GM10248 (cell line): ENCODE data around the gene LAPTM5.

Experiments used
- CTCF ChIA-PET: fragments of 300-600 bp; sonication (Branson Sonifier 250); formaldehyde crosslinking; extraction: SDS; loops from one replicate; lab custom pipeline; 2021; ENCODE audit warnings: antibody characterized with exemption; lab: Yijun Ruan, JAX
- POLR2A ChIA-PET: fragments of 350-650 bp; sonication (Branson Sonifier 250); formaldehyde crosslinking; extraction: SDS; loops from one replicate; lab custom pipeline; 2020; ENCODE audit warnings: antibody characterized with exemption; lab: Yijun Ruan, JAX
- DNase-seq: peaks from one replicate; pipeline ENCODE4 v3.0.0; 2012; ENCODE audit errors: extremely low spot score
- CTCF ChIP-seq: IDR thresholded peaks from 2 replicates; pipeline ENCODE4 v1.5.1; 2012; ENCODE audit warnings: mild to moderate bottlenecking, low read depth; ENCODE audit errors: extremely low read depth, missing control alignments, control extremely low read depth

Gene LAPTM5

GRCh38 chr1:30723331-30723755 lies 34.2 kb downstream of the LAPTM5 start, which contains the start of gene MATN1:
TSS of gene MATN1 (minus strand) at chr1:30723585. CDS start at chr1:30723551, 34 bp downstream.
- POLR2A ChIA-PET = no interaction called here
- DNase-seq = no peak
- CTCF ChIA-PET = interaction anchor here (1.2 to 19.1 kb wide), 2 partner anchors 56 to 79 kb away, joined by 6 to 611 read pairs; no protein-coding TSS in a partner anchor
- TF ChIP-seq CTCF = no peak

- ChIA-PET CTCF (interaction anchor here (3.6 to 19.1 kb wide), 4 partner anchors 7 to 190 kb away, joined by 31 to 611 read pairs (median 71); no protein-coding TSS in a partner anchor), POLR2A (interaction anchor here (1.1 kb wide), 1 partner anchor 8 kb away, joined by 3 read pairs; no protein-coding TSS in a partner anchor)
- TF ChIP-seq CTCF = peak; percentile 4
- no peak for DNase-seq
Measured at GRCh38 chr1:30721812-30722537, 35.6 kb downstream of the LAPTM5 start.

GRCh38 chr1:30721341-30721793 lies 36.2 kb downstream of the LAPTM5 start:
- TF ChIP-seq CTCF = no peak
- ChIA-PET CTCF (interaction anchor here (3.1 to 19.1 kb wide), 8 partner anchors 8 to 197 kb away, joined by 12 to 611 read pairs (median 35); partner anchors contain the start of gene LAPTM5), POLR2A (interaction anchor here (1.1 kb wide), 1 partner anchor 9 kb away, joined by 3 read pairs; no protein-coding TSS in a partner anchor)
- DNase-seq = no peak

- no peak for TF ChIP-seq CTCF
- ChIA-PET CTCF (interaction anchor here (0.7 to 19.1 kb wide), 23 partner anchors 9 to 209 kb away, joined by 3 to 611 read pairs (median 12); partner anchors contain the start of gene LAPTM5), POLR2A (interaction anchor here (1.2 to 2.1 kb wide), 3 partner anchors 8 to 28 kb away, joined by 5 to 8 read pairs (median 5); no protein-coding TSS in a partner anchor)
- DNase-seq = no peak
Measured at GRCh38 chr1:30720271-30721223, 37.0 kb downstream of the LAPTM5 start.

- TF ChIP-seq CTCF = no peak
- CTCF ChIA-PET = interaction anchor here (0.8 to 19.1 kb wide), 28 partner anchors 10 to 210 kb away, joined by 3 to 611 read pairs (median 10); partner anchors contain the start of gene LAPTM5
- POLR2A ChIA-PET = interaction anchor here (1.2 to 2.1 kb wide), 5 partner anchors 9 to 35 kb away, joined by 4 to 8 read pairs (median 5); no protein-coding TSS in a partner anchor
- no peak for DNase-seq
Measured at GRCh38 chr1:30719406-30720270, 37.9 kb downstream of the LAPTM5 start.
